Right lobe of liver (tissue), 6 donors: ENCODE data around the gene FARS2. TPM values are rescaled to one million over a fixed set of nuclear protein-coding genes. Genes with fewer than 3 reads are reported as not detected.
A peak's percentile ranks its signal among the peaks of the same experiment; 100 is the strongest.

Experiments
- ATAC-seq, 4 donors: fragments of 200-7000 bp; cut with Tn5 transposase; one replicate each; pipeline ENCODE4 v1.9.1; 2020; ENCODE audit warnings: mild to moderate bottlenecking in 4 of 4, moderate library complexity in 4 of 4
- DNase-seq, 3 donors: peaks; one replicate each; pipeline ENCODE4 v3.0.0-alpha.2; 2020
- H3K27ac ChIP-seq, 3 donors: fragments of 200-600 bp; one replicate each; pipeline ENCODE4 v1.8.0; 2022
- H3K27me3 ChIP-seq, 2 donors: fragments of 200-600 bp; one replicate each; pipeline ENCODE4 v1.8.0; 2022
- H3K36me3 ChIP-seq, 4 donors: fragments of 200-600 bp; sonication (generic) in 1 of 4; one replicate each; pipeline versions ENCODE4 v1.5.1 to v1.8.0; 2017 to 2022; ENCODE audit warnings: control low read depth in 1 of 4
- H3K4me1 ChIP-seq, 4 donors: fragments of 200-600 bp; sonication (generic) in 1 of 4; one replicate each; pipeline versions ENCODE4 v1.5.1 to v1.8.0; 2017 to 2022; ENCODE audit warnings: control low read depth in 1 of 4
- H3K4me3 ChIP-seq, 3 donors: fragments of 200-600 bp; one replicate each; pipeline ENCODE4 v1.8.0; 2022
- H3K9me3 ChIP-seq, 4 donors: fragments of 200-600 bp; sonication (generic) in 1 of 4; one replicate each; pipeline versions ENCODE4 v1.5.1 to v1.8.0; 2017 to 2022; ENCODE audit warnings: control low read depth in 1 of 4
- POLR2A ChIP-seq: fragments of 450-650 bp; IDR thresholded peaks from one replicate; pipeline ENCODE4 v1.6.1; 2017; ENCODE audit warnings: antibody characterized with exemption, mild to moderate bottlenecking
- WGBS: methylation state at CpG from one replicate; pipeline ENCODE4 v1.1.6; 2018; ENCODE audit warnings: low coverage, low lambda C conversion rate; ENCODE audit not compliant: insufficient coverage; ENCODE audit errors: missing lambda C conversion rate; 5-methylcytosine and 5-hydroxymethylcytosine counted together
- intact Hi-C, 2 donors: fragments of 100-400 bp; cut with DNase I; formaldehyde crosslinking; loops; one replicate each; pipeline versions ENCODE4 v1.11.2 to v1.14.1; 2022
- total RNA-seq, 6 experiments: library from RNA; depleted of rRNA in 2 of 6; stranded (reverse); fragments of >200 nt in 2 of 6; fragmentation: NEBNext Ultra II Directional in 3 of 6; extraction: Animal tissue kit (Norgen Biotek cat#: 25700) in 3 of 6; gene quantifications; one replicate each; pipeline versions ENCODE4 v1.1.0 to v1.2.4, GENCODE V29; 2016 to 2023
- TF ChIP-seq, protein P1 (sequence below), 4 donors: fragments of 200-600 bp in 3 of 4; fragments of 450-650 bp in 1 of 4; IDR thresholded peaks; one replicate each; pipeline versions ENCODE4 v1.5.1 to v1.8.0; 2016 to 2022; ENCODE audit warnings: antibody characterized with exemption in 4 of 4, mild to moderate bottlenecking in 2 of 4
- donor health status: DM: no; HTN: yes; CAD: no.
- donor health status: DM: no; HTN: no; CAD: no.
- donor health status: DM: no; HTN: no; CAD: no.
- donor health status: DM: no; HTN: yes; CAD: no.
- donor health status: DM: no; HTN: yes; CAD: no.

Gene FARS2
- total RNA-seq, 6 experiments from 2014 or later: 7.2 to 12.9 (median 11.7) TPM

DNA sequence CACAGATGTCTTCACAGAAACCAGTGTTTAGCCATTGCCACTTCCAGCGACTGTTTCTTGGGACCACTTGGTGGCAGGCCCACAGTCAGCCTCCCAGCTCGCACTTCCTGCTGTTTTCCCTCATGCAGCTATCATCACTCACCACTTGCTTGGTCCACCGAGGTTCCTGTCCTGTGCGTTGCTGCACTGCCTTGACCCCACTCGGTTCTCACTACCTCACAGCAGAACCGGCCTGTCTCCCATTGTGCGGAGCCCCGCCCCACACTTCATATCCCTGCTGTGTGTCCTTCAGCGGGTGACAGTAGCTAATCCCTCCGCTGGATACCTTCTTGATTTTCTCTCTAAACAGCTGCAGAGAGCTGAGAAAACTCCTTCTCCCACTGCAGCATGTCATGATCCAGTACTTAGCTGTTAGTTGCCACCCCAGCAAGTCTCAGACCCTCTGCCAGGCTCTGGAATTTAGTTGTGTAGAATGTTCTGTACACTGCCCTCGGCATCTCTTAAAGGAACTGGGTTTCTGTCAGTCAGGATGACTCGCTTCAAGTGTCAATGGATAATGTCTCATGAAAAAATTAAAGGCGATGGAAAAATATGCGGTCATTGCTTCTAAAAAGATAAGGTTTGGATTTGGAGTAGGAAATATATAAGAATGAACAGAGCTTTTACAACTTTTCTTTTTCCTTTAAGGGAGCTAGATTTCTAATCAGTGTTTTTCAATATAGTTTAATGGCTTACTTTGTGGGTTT, 208.0 kb downstream of the FARS2 start:
- ATAC-seq (no peak), DNase-seq (no peak)
- Histone ChIP-seq H3K36me3 (no peaks in the 10 kb centered on the region), H3K4me3 (no peak overlapping the region), H3K27me3 (no peaks in the 10 kb centered on the region), H3K9me3 (no peaks in the 10 kb centered on the region), H3K27ac (no peak overlapping the region), H3K4me1 (no peaks in the 10 kb centered on the region)
- WGBS: 92% methylated on average over 12 of the region's 14 CpGs
- intact Hi-C loops: no loop called here
- no peak for TF ChIP-seq POLR2A
- TF ChIP-seq, protein P1, sequence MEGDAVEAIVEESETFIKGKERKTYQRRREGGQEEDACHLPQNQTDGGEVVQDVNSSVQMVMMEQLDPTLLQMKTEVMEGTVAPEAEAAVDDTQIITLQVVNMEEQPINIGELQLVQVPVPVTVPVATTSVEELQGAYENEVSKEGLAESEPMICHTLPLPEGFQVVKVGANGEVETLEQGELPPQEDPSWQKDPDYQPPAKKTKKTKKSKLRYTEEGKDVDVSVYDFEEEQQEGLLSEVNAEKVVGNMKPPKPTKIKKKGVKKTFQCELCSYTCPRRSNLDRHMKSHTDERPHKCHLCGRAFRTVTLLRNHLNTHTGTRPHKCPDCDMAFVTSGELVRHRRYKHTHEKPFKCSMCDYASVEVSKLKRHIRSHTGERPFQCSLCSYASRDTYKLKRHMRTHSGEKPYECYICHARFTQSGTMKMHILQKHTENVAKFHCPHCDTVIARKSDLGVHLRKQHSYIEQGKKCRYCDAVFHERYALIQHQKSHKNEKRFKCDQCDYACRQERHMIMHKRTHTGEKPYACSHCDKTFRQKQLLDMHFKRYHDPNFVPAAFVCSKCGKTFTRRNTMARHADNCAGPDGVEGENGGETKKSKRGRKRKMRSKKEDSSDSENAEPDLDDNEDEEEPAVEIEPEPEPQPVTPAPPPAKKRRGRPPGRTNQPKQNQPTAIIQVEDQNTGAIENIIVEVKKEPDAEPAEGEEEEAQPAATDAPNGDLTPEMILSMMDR (IDR thresholded peaks at IDR 0.05): no peak

GRCh38 chr6:5471044-5471443, 209.7 kb downstream of the FARS2 start:
- H3K4me3 ChIP-seq: no peak overlapping the region
- H3K27ac ChIP-seq: no peak overlapping the region
- H3K36me3 ChIP-seq: no peaks in the 10 kb centered on the region
- WGBS: 27% methylated on average over 8 of the region's 8 CpGs
- H3K9me3 ChIP-seq: no peaks in the 10 kb centered on the region
- no peaks in the 10 kb centered on the region for H3K27me3 ChIP-seq
- no peaks in the 10 kb centered on the region for H3K4me1 ChIP-seq
- TF ChIP-seq, protein P1 (IDR thresholded peaks at IDR 0.05): peak; percentile 50 to 75 (median 68)
- TF ChIP-seq POLR2A: no peak
- DNase-seq: peak in 1 of 3 donors; percentile 42
- ATAC-seq: peak; percentile 71 to 78 (median 74)
- intact Hi-C loops: no loop called here

- no peaks in the 10 kb centered on the region for H3K4me1 ChIP-seq
- ATAC-seq (no peak), DNase-seq (no peak)
- TF ChIP-seq, protein P1 (IDR thresholded peaks at IDR 0.05): no peak
- no peak for TF ChIP-seq POLR2A
- H3K4me3 ChIP-seq: no peak overlapping the region
- intact Hi-C loops: no loop called here
- no peak overlapping the region for H3K27ac ChIP-seq
- H3K36me3 ChIP-seq: no peaks in the 10 kb centered on the region
- 87% methylated on average over 11 of the region's 12 CpGs for WGBS
- H3K27me3 ChIP-seq: no peaks in the 10 kb centered on the region
- no peaks in the 10 kb centered on the region for H3K9me3 ChIP-seq
These were observed 210.5 kb downstream of the FARS2 start for GRCh38 chr6:5471637-5472398.

DNA sequence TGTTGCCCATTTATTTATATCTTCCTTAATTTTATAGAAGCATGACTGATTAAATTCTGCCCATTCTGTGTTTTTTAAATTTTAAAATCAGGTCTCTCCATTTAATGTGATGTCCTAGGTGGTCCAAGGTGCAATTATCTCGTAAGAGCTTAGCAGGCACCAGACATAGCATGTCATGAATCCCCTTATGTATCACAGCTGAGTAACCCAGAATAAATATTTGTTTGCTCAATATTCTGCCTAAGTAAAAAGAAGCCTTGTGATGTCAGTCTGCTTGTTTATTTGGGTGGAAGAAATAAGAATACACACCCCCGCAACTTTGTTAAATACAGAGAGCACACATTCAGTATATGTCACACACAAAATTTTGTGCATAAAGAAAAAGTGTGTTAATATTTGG, 211.3 kb downstream of the FARS2 start:
- Histone ChIP-seq H3K27me3 (no peaks in the 10 kb centered on the region), H3K9me3 (no peaks in the 10 kb centered on the region), H3K4me3 (no peak overlapping the region), H3K36me3 (no peaks in the 10 kb centered on the region), H3K27ac (no peak overlapping the region), H3K4me1 (no peaks in the 10 kb centered on the region)
- intact Hi-C loops: no loop called here
- DNase-seq (no peak), ATAC-seq (no peak)
- 100% methylated on average over 2 of the region's 2 CpGs for WGBS
- TF ChIP-seq, protein P1 (IDR thresholded peaks at IDR 0.05): no peak
- TF ChIP-seq POLR2A: no peak
